Activated CD4-positive, alpha-beta T cell treated with anti-CD3 and anti-CD28 coated beads for 36 hours (primary cell): ENCODE measurements around the gene SLC7A8. TPM values are rescaled to one million over a fixed set of nuclear protein-coding genes. Genes with fewer than 3 reads are reported as not detected.

ENCODE experiments used
- ATAC-seq: fragments of 200-7000 bp; cut with Tn5 transposase; one replicate; pipeline ENCODE4 v1.10.0; 2021; ENCODE audit warnings: mild to moderate bottlenecking, moderate library complexity
- CTCF ChIA-PET: fragments of 350-600 bp; sonication (Branson Sonifier 250); formaldehyde crosslinking; loops from one replicate; lab custom pipeline; 2021; ENCODE audit warnings: antibody characterized with exemption; lab: Charles Lee
- POLR2A ChIA-PET: fragments of 350-600 bp; sonication (Branson Sonifier 250); formaldehyde crosslinking; loops from one replicate; lab custom pipeline; 2021; ENCODE audit warnings: antibody characterized with exemption, inconsistent platforms; lab: Charles Lee
- DNase-seq: peaks from one replicate; pipeline ENCODE4 v3.0.0-alpha.2; 2020
- H3K27ac Mint-ChIP-seq: one replicate; pipeline ENCODE4 v1.8.0; 2021; ENCODE audit warnings: mixed read lengths
- H3K27me3 Mint-ChIP-seq: one replicate; pipeline ENCODE4 v1.8.0; 2021; ENCODE audit warnings: mixed read lengths
- H3K36me3 Mint-ChIP-seq: one replicate; pipeline ENCODE4 v1.8.0; 2021; ENCODE audit warnings: low read depth, mixed read lengths
- H3K4me1 Mint-ChIP-seq: one replicate; pipeline ENCODE4 v1.8.0; 2021; ENCODE audit warnings: mixed read lengths
- H3K4me3 Mint-ChIP-seq: one replicate; pipeline ENCODE4 v1.8.0; 2021; ENCODE audit warnings: mild to moderate bottlenecking, moderate library complexity, mixed read lengths
- H3K9me3 Mint-ChIP-seq: one replicate; pipeline ENCODE4 v1.8.0; 2021; ENCODE audit warnings: low read depth, mixed read lengths
- intact Hi-C, 2 experiments: fragments of 100-400 bp; cut with DNase I in 1 of 2; cut with micrococcal nuclease in 1 of 2; formaldehyde crosslinking; loops; one replicate each; pipeline versions ENCODE4 v1.14.2 to v1.15.1; 2022 to 2024; cut with DNase I, micrococcal nuclease
- total RNA-seq, 2 experiments: library from RNA; stranded (reverse); gene quantifications; one replicate each; pipeline ENCODE4 v1.2.3, GENCODE V29; 2021

The SLC7A8 gene
- total RNA-seq, 2 experiments from 2014 or later: 0.89 to 1.6 TPM

GRCh38 chr14:23093526-23093925 lies 89.9 kb downstream of the SLC7A8 start:
- H3K36me3 Mint-ChIP-seq: peaks cover 52% of the 10 kb centered on the region
- POLR2A ChIA-PET: no interaction called here
- intact Hi-C loops: loop anchor here (10.0 kb wide), 4 partner anchors 191 to 1829 kb away; partner anchors contain the start of genes DCAF11 (in 1 of the 2), EMC9 (in 1 of the 2), HNRNPC (in 1 of the 2) and HOMEZ (in 1 of the 2)

GRCh38 chr14:23093104-23093503 lies 90.4 kb downstream of the SLC7A8 start:
- Mint-ChIP-seq H3K4me1 (peaks cover 28% of the 10 kb centered on the region), H3K4me3 (no peak overlapping the region), H3K27ac (peak overlapping the region; percentile 52), H3K36me3 (peaks cover 49% of the 10 kb centered on the region), H3K9me3 (no peaks in the 10 kb centered on the region), H3K27me3 (no peaks in the 10 kb centered on the region)
- DNase-seq (no peak), ATAC-seq (no peak)
- ChIA-PET CTCF (interaction anchor here (1.5 to 4.4 kb wide), 5 partner anchors 13 to 107 kb away, joined by 3 to 36 read pairs (median 8); partner anchors contain the start of gene CDH24), POLR2A (no interaction called here)
- intact Hi-C loops: loop anchor here (10.0 kb wide), 4 partner anchors 192 to 1828 kb away; partner anchors contain the start of genes DCAF11 (in 1 of the 2), EMC9 (in 1 of the 2), HNRNPC (in 1 of the 2) and HOMEZ (in 1 of the 2)

More at GRCh38 chr14:23093526-23093925, 89.9 kb downstream of the SLC7A8 start:
- H3K4me3 Mint-ChIP-seq: no peak overlapping the region
- CTCF ChIA-PET: interaction anchor here (1.8 to 5.1 kb wide), 6 partner anchors 8 to 164 kb away, joined by 13 to 58 read pairs (median 30); partner anchors contain the start of gene PRMT5
- H3K27me3 Mint-ChIP-seq: no peaks in the 10 kb centered on the region
- ATAC-seq (no peak), DNase-seq (no peak)
- H3K9me3 Mint-ChIP-seq: no peaks in the 10 kb centered on the region
- H3K27ac Mint-ChIP-seq: peak overlapping the region; percentile 52
- peaks cover 28% of the 10 kb centered on the region for H3K4me1 Mint-ChIP-seq

DNA sequence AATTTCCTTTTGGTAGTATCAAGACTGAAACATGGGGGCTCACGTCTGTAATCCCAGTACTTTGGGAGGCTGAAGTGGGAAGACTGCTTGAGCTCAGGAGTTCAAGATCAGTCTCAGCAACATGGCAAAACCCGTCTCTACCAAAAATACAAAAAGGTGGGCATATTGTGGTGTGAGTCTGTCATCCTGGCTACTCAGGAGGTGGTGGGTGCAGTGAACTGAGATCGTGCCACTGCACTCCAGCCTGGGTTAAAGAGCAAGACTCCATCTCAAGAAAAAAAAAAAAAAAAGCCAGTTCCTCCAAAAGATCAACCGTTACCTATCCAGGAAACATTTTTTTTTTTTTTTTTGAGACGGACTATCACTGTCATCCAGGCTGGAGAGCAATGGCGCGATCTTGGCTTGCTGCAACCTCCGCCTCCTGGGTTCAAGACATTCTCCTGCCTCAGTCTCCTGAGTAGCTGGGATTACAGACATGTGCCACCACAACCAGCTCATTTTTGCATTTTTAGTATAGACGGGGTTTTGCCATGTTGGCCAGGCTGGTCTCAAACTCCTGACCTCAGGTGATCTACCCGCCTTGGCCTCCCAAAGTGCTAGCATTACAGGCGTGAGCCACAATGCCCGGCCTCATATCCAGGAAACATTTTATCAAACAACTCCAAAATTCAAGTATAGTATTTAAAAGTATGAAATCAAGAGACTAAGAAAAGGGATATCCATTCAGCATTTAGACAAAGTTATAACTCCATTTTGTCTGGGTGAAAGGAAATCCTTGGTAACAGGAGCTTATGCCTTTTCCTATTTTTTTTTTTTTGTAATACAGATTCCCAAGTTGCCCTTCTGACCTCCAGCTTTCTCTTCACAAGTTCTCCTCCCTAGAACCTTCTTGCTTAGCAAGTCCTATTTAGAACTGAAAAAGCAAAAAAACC lies 91.9 kb downstream of the SLC7A8 start:
- peak overlapping the region; percentile 37 for H3K4me3 Mint-ChIP-seq
- DNase-seq (no peak), ATAC-seq (no peak)
- ChIA-PET CTCF (interaction anchor here (0.7 to 4.4 kb wide), 13 partner anchors 12 to 184 kb away, joined by 3 to 36 read pairs (median 6); partner anchors contain the start of gene CDH24), POLR2A (interaction anchor here (0.6 to 0.8 kb wide), 3 partner anchors 20 to 1907 kb away, joined by 3 read pairs; no protein-coding TSS in a partner anchor)
- no peaks in the 10 kb centered on the region for H3K9me3 Mint-ChIP-seq
- H3K36me3 Mint-ChIP-seq: peaks cover 48% of the 10 kb centered on the region
- H3K27ac Mint-ChIP-seq: peak overlapping the region; percentile 56
- intact Hi-C loops: loop anchor here (10.0 kb wide), 4 partner anchors 193 to 1827 kb away; partner anchors contain the start of genes DCAF11 (in 1 of the 2), EMC9 (in 1 of the 2), HNRNPC (in 1 of the 2) and HOMEZ (in 1 of the 2)
- peaks cover 28% of the 10 kb centered on the region for H3K4me1 Mint-ChIP-seq
- no peaks in the 10 kb centered on the region for H3K27me3 Mint-ChIP-seq

DNA sequence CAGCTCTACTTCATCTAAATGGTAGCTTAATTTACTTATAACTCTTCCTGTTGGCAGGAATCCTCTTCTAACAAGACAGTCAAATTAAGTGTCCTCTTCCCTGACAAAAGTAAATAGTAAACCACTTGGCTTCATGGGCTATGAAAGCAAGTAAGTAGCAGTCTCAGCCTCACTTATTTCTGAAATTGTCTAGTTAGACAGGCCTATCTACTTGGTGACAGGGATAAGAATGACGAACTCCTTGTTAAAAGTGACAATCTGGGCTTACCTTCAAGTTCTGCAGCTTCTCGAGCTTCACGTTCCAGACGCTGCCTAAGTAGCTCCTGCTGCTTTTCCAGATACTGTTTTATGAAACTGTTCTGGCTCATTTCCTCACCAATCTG lies 93.2 kb downstream of the SLC7A8 start:
- DNase-seq (no peak), ATAC-seq (no peak)
- intact Hi-C loops: loop anchor here (10.0 kb wide), 4 partner anchors 195 to 1825 kb away; partner anchors contain the start of genes DCAF11 (in 1 of the 2), EMC9 (in 1 of the 2), HNRNPC (in 1 of the 2) and HOMEZ (in 1 of the 2)
- H3K36me3 Mint-ChIP-seq: peaks cover 58% of the 10 kb centered on the region
- no peaks in the 10 kb centered on the region for H3K9me3 Mint-ChIP-seq
- H3K27me3 Mint-ChIP-seq: no peaks in the 10 kb centered on the region
- H3K4me1 Mint-ChIP-seq: peaks cover 39% of the 10 kb centered on the region
- H3K27ac Mint-ChIP-seq: peak overlapping the region; percentile 6
- ChIA-PET CTCF (interaction anchor here (0.6 to 4.4 kb wide), 8 partner anchors 9 to 104 kb away, joined by 3 to 36 read pairs (median 4); no protein-coding TSS in a partner anchor), POLR2A (interaction anchor here (1.1 kb wide), 1 partner anchor 13 kb away, joined by 3 read pairs; no protein-coding TSS in a partner anchor)
- no peak overlapping the region for H3K4me3 Mint-ChIP-seq

DNA sequence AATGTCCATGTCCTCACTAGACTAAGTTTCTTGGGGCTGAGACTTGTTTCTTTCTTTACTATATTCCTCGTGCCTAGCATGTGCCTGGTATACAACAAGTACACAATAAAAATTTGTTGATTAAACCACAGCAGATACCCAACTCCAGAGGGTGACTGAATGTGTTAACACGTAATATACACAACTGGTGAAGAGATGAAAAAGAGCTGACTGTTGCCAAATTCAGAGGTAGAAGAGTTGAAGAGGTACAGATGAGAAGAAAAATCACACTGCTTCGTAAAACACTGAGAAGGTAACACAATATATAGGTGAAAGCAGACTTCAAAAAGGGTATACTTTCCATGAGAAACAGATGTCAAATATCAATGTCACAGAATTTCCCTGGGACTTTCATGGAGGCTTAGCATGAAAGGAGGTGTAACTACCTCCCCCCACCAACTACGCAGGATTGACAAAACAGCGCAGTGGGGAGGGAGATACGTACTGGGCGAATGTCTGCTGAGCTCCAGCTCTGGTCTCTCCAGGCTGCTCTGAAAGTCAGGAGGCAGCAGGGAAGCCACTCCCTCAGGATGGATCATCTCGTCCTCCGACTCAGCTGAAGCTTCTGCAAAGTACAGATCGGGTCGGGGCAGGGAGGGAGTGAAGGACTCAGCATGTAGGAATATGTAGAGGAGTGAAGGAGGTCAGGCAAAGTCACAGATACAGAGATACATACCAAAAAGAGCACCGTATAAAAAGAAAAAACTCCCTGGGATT lies 93.8 kb downstream of the SLC7A8 start:
- Mint-ChIP-seq H3K27me3 (no peaks in the 10 kb centered on the region), H3K27ac (peak overlapping the region; percentile 62), H3K9me3 (no peaks in the 10 kb centered on the region), H3K36me3 (peaks cover 63% of the 10 kb centered on the region), H3K4me1 (peaks cover 45% of the 10 kb centered on the region), H3K4me3 (no peak overlapping the region)
- POLR2A ChIA-PET: interaction anchor here (0.6 to 1.1 kb wide), 2 partner anchors 12 to 27 kb away, joined by 3 read pairs; no protein-coding TSS in a partner anchor
- DNase-seq: no peak
- intact Hi-C loops: loop anchor here (10.0 kb wide), 4 partner anchors 195 to 1825 kb away; partner anchors contain the start of genes DCAF11 (in 1 of the 2), EMC9 (in 1 of the 2), HNRNPC (in 1 of the 2) and HOMEZ (in 1 of the 2)
- no peak for ATAC-seq
- CTCF ChIA-PET: interaction anchor here (0.6 to 4.4 kb wide), 9 partner anchors 10 to 118 kb away, joined by 3 to 36 read pairs (median 4); no protein-coding TSS in a partner anchor

DNA sequence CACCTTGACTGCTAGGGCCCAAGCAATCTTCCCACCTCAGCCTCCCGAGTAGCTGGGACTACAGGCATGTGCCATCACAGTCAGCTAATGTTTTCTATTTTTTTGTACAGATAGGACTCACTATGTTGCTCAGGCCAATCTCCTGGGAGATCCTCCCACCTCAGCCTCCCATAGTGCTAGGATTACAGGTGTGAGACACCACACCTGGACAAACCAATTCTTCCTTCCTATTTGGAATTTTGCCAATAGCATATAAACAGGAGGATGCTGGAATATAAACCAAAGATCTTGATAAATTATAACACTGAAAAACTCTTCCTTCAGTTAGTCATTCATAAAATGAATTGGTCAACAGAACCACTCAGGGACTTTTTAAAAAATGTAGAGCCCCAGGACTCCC lies 96.9 kb downstream of the SLC7A8 start:
- intact Hi-C loops: no loop called here
- ChIA-PET CTCF (interaction anchor here (0.9 to 3.7 kb wide), 11 partner anchors 8 to 516 kb away, joined by 3 to 16 read pairs (median 4); partner anchors contain the start of genes ACIN1, C14orf119 and HOMEZ), POLR2A (interaction anchor here (1.0 to 1.9 kb wide), 4 partner anchors 8 to 18 kb away, joined by 3 to 16 read pairs (median 3); partner anchors contain the start of genes ACIN1 and C14orf119)
- peaks cover 47% of the 10 kb centered on the region for H3K4me1 Mint-ChIP-seq
- ATAC-seq: no peak
- no peaks in the 10 kb centered on the region for H3K9me3 Mint-ChIP-seq
- DNase-seq: no peak
- no peak overlapping the region for H3K27ac Mint-ChIP-seq
- H3K4me3 Mint-ChIP-seq: no peak overlapping the region
- peaks cover 59% of the 10 kb centered on the region for H3K36me3 Mint-ChIP-seq
- H3K27me3 Mint-ChIP-seq: no peaks in the 10 kb centered on the region

DNA sequence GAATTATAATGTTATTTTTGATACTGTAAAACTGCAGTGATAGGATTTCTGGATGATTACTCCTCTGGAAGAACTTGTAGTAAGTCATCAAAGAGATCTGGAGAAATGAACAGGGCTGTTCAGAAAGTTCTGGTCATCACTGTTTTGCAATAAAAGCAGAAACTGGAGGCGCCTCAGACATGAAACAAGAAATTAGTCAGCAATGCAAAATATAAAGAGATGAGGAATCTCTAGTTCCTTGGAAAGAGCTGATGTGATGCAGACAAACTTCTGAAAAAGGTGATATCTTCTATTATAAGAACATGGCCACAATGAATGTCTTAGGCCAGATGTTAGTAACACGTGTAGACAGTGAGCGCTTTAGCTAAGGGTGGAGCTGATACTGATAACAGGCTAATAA lies 98.0 kb downstream of the SLC7A8 start:
- peaks cover 45% of the 10 kb centered on the region for H3K4me1 Mint-ChIP-seq
- H3K4me3 Mint-ChIP-seq: peak overlapping the region; percentile 22
- H3K27me3 Mint-ChIP-seq: no peaks in the 10 kb centered on the region
- peak overlapping the region; percentile 86 for H3K27ac Mint-ChIP-seq
- peaks cover 64% of the 10 kb centered on the region for H3K36me3 Mint-ChIP-seq
- ChIA-PET CTCF (interaction anchor here (0.6 to 3.7 kb wide), 18 partner anchors 9 to 1236 kb away, joined by 3 to 16 read pairs (median 4); partner anchors contain the start of genes ACIN1, C14orf119, HOMEZ and PPP1R3E), POLR2A (interaction anchor here (0.6 to 1.9 kb wide), 9 partner anchors 8 to 979 kb away, joined by 3 to 16 read pairs (median 3); partner anchors contain the start of genes ACIN1, C14orf119 and PABPN1)
- ATAC-seq (peak; percentile 90), DNase-seq (no peak)
- no peaks in the 10 kb centered on the region for H3K9me3 Mint-ChIP-seq
- intact Hi-C loops: no loop called here

DNA sequence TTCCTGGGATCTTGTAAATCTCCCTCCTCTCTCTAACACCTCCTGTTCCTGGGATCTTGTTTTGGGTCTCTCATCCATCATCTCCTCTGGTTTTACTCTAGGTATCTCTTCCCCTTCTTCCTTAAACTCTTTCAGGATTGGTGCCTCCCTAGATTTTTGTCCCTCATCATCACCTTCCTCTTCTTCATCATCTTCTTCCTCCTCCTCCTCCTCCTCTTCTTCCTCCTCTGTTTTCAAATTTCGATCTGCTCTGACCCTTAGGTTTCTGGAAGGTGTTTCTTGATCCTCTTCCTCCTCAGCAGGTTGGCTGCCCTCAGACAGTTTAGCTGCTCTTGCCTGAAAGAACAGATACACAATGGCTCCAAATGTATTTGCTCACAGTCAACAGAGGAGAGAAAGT lies 103.0 kb downstream of the SLC7A8 start:
- no peak for ATAC-seq

DNA sequence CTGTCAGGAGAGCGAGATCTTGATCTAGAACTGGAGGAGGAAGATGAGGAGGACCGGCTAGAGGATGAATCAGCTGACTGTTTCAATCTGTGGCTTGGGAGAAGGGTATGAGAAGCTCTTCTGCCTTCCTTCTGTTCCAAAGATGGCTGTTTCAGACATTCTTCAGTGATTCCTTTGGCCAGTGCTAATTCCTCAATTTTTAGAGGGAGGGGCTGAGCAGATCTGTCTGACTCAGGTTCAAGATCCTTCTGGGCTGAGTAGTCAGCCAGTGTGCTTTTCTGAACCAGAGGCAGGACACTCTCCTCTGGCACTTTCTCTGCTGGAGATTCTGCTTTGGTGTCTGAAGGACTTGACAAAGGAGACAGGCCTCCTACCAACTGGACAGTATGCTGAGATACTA lies 103.7 kb downstream of the SLC7A8 start:
- H3K36me3 Mint-ChIP-seq: peaks cover 56% of the 10 kb centered on the region
- CTCF ChIA-PET: interaction anchor here (1.0 to 4.2 kb wide), 4 partner anchors 11 to 41 kb away, joined by 3 to 58 read pairs (median 14); partner anchors contain the start of genes ACIN1 and C14orf119

More for the DNA sequence above, 103.0 kb downstream of the SLC7A8 start:
- Mint-ChIP-seq H3K36me3 (peaks cover 58% of the 10 kb centered on the region), H3K9me3 (no peaks in the 10 kb centered on the region), H3K4me3 (no peak overlapping the region), H3K27ac (peak overlapping the region; percentile 58), H3K27me3 (no peaks in the 10 kb centered on the region), H3K4me1 (peaks cover 10% of the 10 kb centered on the region)
- POLR2A ChIA-PET: no interaction called here
- intact Hi-C loops: no loop called here
- CTCF ChIA-PET: interaction anchor here (0.7 to 3.6 kb wide), 6 partner anchors 9 to 98 kb away, joined by 3 to 24 read pairs (median 6); partner anchors contain the start of gene AJUBA
- no peak for DNase-seq

More for the DNA sequence above, 103.7 kb downstream of the SLC7A8 start:
- POLR2A ChIA-PET: no interaction called here
- no peak for ATAC-seq
- Mint-ChIP-seq H3K27ac (peak overlapping the region; percentile 58), H3K9me3 (no peaks in the 10 kb centered on the region), H3K4me3 (no peak overlapping the region), H3K4me1 (peaks cover 3% of the 10 kb centered on the region), H3K27me3 (no peaks in the 10 kb centered on the region)
- intact Hi-C loops: no loop called here
- no peak for DNase-seq
